K562 (cell line): ENCODE measurements around the gene SLC15A3. TPM values are rescaled to one million over a fixed set of nuclear protein-coding genes. Genes with fewer than 3 reads are reported as not detected.

ENCODE experiments used
- CC2D1A ChIP-seq: fragments of 450-650 bp; IDR thresholded peaks from 2 replicates; pipeline ENCODE4 v1.6.1; 2017; ENCODE audit warnings: mild to moderate bottlenecking
- CEBPG ChIP-seq, 3 experiments: fragments of 200-800 bp in 1 of 3; sonication (Bioruptor generic) in 1 of 3; sonication (generic) in 1 of 3; formaldehyde crosslinking in 1 of 3; IDR thresholded peaks in 2 of 3; conservative IDR thresholded peaks in 1 of 3; 2 replicates each; pipeline versions ENCODE4 v1.6.1 to v1.8.0; 2016 to 2022; ENCODE audit warnings: missing compliant biosample characterization in 2 of 3, missing genetic modification characterization in 2 of 3, mild to moderate bottlenecking in 1 of 3, missing genetic modification reagents in 1 of 3
- EP400 ChIP-seq: fragments of 450-650 bp; IDR thresholded peaks from 2 replicates; pipeline ENCODE4 v1.6.1; 2017; ENCODE audit warnings: antibody characterized with exemption, mild to moderate bottlenecking, moderate library complexity
- ETV1 ChIP-seq: fragments of 450-650 bp; conservative IDR thresholded peaks from 2 replicates; pipeline ENCODE4 v1.6.1; 2016; ENCODE audit warnings: missing genetic modification characterization, control low read depth, low read depth, missing compliant biosample characterization
- MAFG ChIP-seq: fragments of 450-650 bp; conservative IDR thresholded peaks from 2 replicates; pipeline ENCODE4 v1.6.1; 2016; ENCODE audit warnings: missing genetic modification characterization, missing compliant biosample characterization
- SETDB1 ChIP-seq: IDR thresholded peaks from one replicate; pipeline ENCODE4 v1.6.1; 2012; ENCODE audit warnings: low read length, control low read depth, inconsistent platforms
- TBL1XR1 ChIP-seq, 2 experiments: IDR thresholded peaks; 2 replicates each; pipeline ENCODE4 v1.6.1; 2012; ENCODE audit warnings: improper control_type of control experiment in 2 of 2, low read length in 2 of 2, mild to moderate bottlenecking in 1 of 2
- ZFX ChIP-seq: sonication (generic); formaldehyde crosslinking; IDR thresholded peaks from 2 replicates; pipeline ENCODE4 v1.8.0; 2022; ENCODE audit warnings: mild to moderate bottlenecking, missing genetic modification reagents, moderate library complexity
- ZNF780A ChIP-seq: fragments of 250-450 bp; sonication (Bioruptor Pico); IDR thresholded peaks from 2 replicates; pipeline ENCODE4 v1.5.0; 2021; ENCODE audit warnings: mild to moderate bottlenecking
- polyA plus RNA-seq, 8 experiments: library from polyadenylated mRNA; depleted of rRNA in 4 of 8; stranded (reverse) in 5 of 8; unstranded in 3 of 8; fragments of >200 nt; fragmentation: Nextera tagmentation in 2 of 8; fragmentation: Illumina TruSeq in 1 of 8; extraction: Ambion mirVana in 2 of 8; extraction: Trizol in 1 of 8; gene quantifications; 2 replicates each; pipeline versions ENCODE4 v1.2.1 to v1.2.3, GENCODE V29; 2011 to 2014; ENCODE audit warnings: inconsistent platforms in 1 of 8, missing spikeins in 1 of 8
- total RNA-seq, 7 experiments: library from RNA; depleted of rRNA in 6 of 7; stranded (reverse); fragments of >200 nt in 6 of 7; fragmentation: Illumina TruSeq in 2 of 7; extraction: Trizol in 2 of 7; gene quantifications; 2 replicates each; pipeline versions ENCODE4 v1.2.1 to v1.2.3, GENCODE V29; 2011 to 2021; ENCODE audit warnings: low replicate concordance in 1 of 7
- TF ChIP-seq, protein P1 (sequence below), 2 experiments: fragments of 450-650 bp; formaldehyde crosslinking in 1 of 2; IDR thresholded peaks; 2 replicates each; pipeline versions ENCODE4 v1.4.0 to v1.6.1; 2014 to 2020; ENCODE audit warnings: mild to moderate bottlenecking in 2 of 2, borderline replicate concordance in 1 of 2, low read depth in 1 of 2
- TF ChIP-seq, protein P2 (sequence below), 2 experiments: fragments of 200-800 bp in 1 of 2; sonication (Bioruptor generic) in 1 of 2; sonication (generic) in 1 of 2; formaldehyde crosslinking in 1 of 2; IDR thresholded peaks in 1 of 2; conservative IDR thresholded peaks in 1 of 2; 2 replicates each; pipeline versions ENCODE4 v1.5.0 to v1.6.1; 2016 to 2020; ENCODE audit warnings: missing compliant biosample characterization in 1 of 2, missing genetic modification characterization in 1 of 2, missing genetic modification reagents in 1 of 2
- TF ChIP-seq, protein P3 (sequence below): sonication (generic); formaldehyde crosslinking; IDR thresholded peaks from 2 replicates; pipeline ENCODE4 v1.8.0; 2022; ENCODE audit warnings: mild to moderate bottlenecking, missing genetic modification reagents
- TF ChIP-seq, protein P4 (sequence below): fragments of 450-650 bp; conservative IDR thresholded peaks from 2 replicates; pipeline ENCODE4 v1.6.1; 2016; ENCODE audit warnings: missing genetic modification characterization, low read depth, mild to moderate bottlenecking, missing compliant biosample characterization, moderate library complexity

The SLC15A3 gene
- total and polyA plus RNA-seq, 9 of the 15 experiments (the other 6 are each of a cell fraction or from before 2014, with no cell fraction given), result 0.07 to 0.27 TPM; not detected in 7

DNA sequence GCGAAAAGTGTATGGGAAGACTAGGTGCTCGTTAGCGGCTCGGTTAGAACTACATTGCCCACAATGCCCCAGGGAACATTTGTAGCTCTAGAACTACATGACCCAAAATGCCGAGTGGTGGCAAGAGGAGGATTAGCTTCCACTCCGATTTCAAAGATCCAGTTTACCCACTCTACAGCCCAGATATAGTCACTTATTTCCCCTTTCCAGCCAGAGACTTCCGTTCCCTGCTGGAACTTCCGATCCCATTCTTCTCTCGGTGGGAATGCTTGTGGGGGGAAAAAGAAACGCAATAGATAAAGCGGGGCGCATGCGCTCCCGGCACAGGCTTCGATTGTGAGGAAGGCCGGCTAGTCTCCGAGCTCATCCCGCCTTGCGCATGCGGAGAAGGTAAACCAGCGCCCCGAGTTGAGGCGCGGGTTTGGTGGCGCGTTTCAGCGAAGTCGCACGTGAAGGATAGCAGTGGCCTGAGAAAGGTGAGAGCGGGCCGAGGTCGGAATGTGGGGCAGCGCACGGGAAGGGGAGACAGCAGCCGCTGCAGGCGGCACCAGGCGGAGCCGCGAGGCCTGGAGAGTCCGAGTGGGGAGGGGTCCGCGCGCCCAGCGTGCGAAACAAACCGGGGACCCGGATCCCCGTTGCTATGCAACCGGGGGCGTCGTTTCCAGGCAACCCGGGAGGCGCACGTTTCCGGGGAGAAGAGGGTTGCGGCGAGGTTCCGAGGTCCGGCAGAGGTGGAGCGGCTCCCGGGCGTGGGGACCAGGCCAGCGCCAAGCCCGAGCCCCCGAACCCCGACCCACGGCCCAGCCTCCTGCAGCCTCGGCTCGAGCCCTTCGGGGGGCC lies 38.0 kb downstream of the SLC15A3 start, which contains the start of gene TMEM109 (continued):
- TF ChIP-seq, protein P1, sequence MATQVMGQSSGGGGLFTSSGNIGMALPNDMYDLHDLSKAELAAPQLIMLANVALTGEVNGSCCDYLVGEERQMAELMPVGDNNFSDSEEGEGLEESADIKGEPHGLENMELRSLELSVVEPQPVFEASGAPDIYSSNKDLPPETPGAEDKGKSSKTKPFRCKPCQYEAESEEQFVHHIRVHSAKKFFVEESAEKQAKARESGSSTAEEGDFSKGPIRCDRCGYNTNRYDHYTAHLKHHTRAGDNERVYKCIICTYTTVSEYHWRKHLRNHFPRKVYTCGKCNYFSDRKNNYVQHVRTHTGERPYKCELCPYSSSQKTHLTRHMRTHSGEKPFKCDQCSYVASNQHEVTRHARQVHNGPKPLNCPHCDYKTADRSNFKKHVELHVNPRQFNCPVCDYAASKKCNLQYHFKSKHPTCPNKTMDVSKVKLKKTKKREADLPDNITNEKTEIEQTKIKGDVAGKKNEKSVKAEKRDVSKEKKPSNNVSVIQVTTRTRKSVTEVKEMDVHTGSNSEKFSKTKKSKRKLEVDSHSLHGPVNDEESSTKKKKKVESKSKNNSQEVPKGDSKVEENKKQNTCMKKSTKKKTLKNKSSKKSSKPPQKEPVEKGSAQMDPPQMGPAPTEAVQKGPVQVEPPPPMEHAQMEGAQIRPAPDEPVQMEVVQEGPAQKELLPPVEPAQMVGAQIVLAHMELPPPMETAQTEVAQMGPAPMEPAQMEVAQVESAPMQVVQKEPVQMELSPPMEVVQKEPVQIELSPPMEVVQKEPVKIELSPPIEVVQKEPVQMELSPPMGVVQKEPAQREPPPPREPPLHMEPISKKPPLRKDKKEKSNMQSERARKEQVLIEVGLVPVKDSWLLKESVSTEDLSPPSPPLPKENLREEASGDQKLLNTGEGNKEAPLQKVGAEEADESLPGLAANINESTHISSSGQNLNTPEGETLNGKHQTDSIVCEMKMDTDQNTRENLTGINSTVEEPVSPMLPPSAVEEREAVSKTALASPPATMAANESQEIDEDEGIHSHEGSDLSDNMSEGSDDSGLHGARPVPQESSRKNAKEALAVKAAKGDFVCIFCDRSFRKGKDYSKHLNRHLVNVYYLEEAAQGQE (IDR thresholded peaks at IDR 0.05; ENCODE audit: borderline replicate concordance), result no peak
- TF ChIP-seq, protein P1 (CRISPR knock-in tag; IDR thresholded peaks at IDR 0.05; ENCODE audit: low read depth), result 0 out of 2 replicates have a peak, but pooled peaks have one; percentile 57
- TF ChIP-seq MAFG (no peak), EP400 (peak; percentile 68), CC2D1A (no peak), ZFX (CRISPR knock-in tag) (peak; percentile 98), TBL1XR1 (IDR thresholded peaks at IDR 0.05; ENCODE audit: low read length in 2 of 2) (0 out of 4 replicates have a peak, but pooled peaks of 1 of the 2 experiments have one; percentile 16), ETV1 (tag) (no peak), ZNF780A (no peak), CEBPG (CRISPR knock-in tag; IDR thresholded peaks at IDR 0.05) (peak; percentile 38; the same call in 1 of the 2 replicates), CEBPG (tag; conservative IDR thresholded peaks at IDR 0.05 in 1 of 2, IDR thresholded peaks at IDR 0.05 in 1 of 2) (no peak), SETDB1 (no peak)
- TF ChIP-seq, protein P2, sequence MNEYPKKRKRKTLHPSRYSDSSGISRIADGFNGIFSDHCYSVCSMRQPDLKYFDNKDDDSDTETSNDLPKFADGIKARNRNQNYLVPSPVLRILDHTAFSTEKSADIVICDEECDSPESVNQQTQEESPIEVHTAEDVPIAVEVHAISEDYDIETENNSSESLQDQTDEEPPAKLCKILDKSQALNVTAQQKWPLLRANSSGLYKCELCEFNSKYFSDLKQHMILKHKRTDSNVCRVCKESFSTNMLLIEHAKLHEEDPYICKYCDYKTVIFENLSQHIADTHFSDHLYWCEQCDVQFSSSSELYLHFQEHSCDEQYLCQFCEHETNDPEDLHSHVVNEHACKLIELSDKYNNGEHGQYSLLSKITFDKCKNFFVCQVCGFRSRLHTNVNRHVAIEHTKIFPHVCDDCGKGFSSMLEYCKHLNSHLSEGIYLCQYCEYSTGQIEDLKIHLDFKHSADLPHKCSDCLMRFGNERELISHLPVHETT (CRISPR knock-in tag; conservative IDR thresholded peaks at IDR 0.05 in 1 of 2, IDR thresholded peaks at IDR 0.05 in 1 of 2), result 0 out of 4 replicates have a peak, but pooled peaks of 1 of the 2 experiments have one; percentile 45
- TF ChIP-seq, protein P3, sequence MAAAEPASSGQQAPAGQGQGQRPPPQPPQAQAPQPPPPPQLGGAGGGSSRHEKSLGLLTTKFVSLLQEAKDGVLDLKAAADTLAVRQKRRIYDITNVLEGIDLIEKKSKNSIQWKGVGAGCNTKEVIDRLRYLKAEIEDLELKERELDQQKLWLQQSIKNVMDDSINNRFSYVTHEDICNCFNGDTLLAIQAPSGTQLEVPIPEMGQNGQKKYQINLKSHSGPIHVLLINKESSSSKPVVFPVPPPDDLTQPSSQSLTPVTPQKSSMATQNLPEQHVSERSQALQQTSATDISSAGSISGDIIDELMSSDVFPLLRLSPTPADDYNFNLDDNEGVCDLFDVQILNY (CRISPR knock-in tag), result 0 out of 2 replicates have a peak, but pooled peaks have one; percentile 39
- TF ChIP-seq, protein P4, sequence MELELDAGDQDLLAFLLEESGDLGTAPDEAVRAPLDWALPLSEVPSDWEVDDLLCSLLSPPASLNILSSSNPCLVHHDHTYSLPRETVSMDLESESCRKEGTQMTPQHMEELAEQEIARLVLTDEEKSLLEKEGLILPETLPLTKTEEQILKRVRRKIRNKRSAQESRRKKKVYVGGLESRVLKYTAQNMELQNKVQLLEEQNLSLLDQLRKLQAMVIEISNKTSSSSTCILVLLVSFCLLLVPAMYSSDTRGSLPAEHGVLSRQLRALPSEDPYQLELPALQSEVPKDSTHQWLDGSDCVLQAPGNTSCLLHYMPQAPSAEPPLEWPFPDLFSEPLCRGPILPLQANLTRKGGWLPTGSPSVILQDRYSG (tag), result no peak
